HUES64 (cell line): ENCODE measurements around the gene RANGAP1.

Experiments used
- H3K27ac ChIP-seq: 2 replicates; pipeline ENCODE4 v1.7.0; 2013; ENCODE audit warnings: low read depth, low read length, inconsistent platforms
- H3K27me3 ChIP-seq: 2 replicates; pipeline ENCODE4 v1.6.1; 2013; ENCODE audit warnings: mild to moderate bottlenecking, low read length; ENCODE audit not compliant: insufficient read depth
- H3K36me3 ChIP-seq: 2 replicates; pipeline ENCODE4 v1.6.1; 2013; ENCODE audit warnings: mild to moderate bottlenecking, low read length; ENCODE audit not compliant: insufficient read depth
- H3K4me1 ChIP-seq: 2 replicates; pipeline ENCODE4 v1.6.1; 2013; ENCODE audit warnings: mild to moderate bottlenecking, low read length, moderate library complexity; ENCODE audit not compliant: insufficient read depth
- H3K4me3 ChIP-seq: 2 replicates; pipeline ENCODE4 v1.5.1; 2013; ENCODE audit warnings: mild to moderate bottlenecking, low read length, moderate library complexity
- H3K9ac ChIP-seq: 2 replicates; pipeline ENCODE4 v1.6.1; 2013; ENCODE audit warnings: mild to moderate bottlenecking, low read depth, low read length
- H3K9me3 ChIP-seq: 2 replicates; pipeline ENCODE4 v1.6.1; 2013; ENCODE audit warnings: low read depth, low read length; ENCODE audit not compliant: insufficient read depth
- WGBS: fragments of 150-250, 120-280 bp; methylation state at CpG from one replicate; pipeline ENCODE4 v1.1.7; 2013; ENCODE audit warnings: missing lambda C conversion rate; 5-methylcytosine and 5-hydroxymethylcytosine counted together

The RANGAP1 gene

GRCh38 chr22:41204992-41205900 is 80.7 kb downstream of the RANGAP1 start, which contains the start of gene L3MBTL2:
L3MBTL2 (plus strand) TSS chr22:41205312; CDS start chr22:41205363, 51 bp downstream.
- whole genome bisulfite sequencing, result 4% methylated on average over 47 of the region's 47 CpGs
- Histone ChIP-seq H3K27me3 (peaks cover 3% of the 10 kb centered on the region; the same call in 1 of the 2 replicates), H3K9ac (peak within 1 kb of the TSS; percentile 91)

DNA sequence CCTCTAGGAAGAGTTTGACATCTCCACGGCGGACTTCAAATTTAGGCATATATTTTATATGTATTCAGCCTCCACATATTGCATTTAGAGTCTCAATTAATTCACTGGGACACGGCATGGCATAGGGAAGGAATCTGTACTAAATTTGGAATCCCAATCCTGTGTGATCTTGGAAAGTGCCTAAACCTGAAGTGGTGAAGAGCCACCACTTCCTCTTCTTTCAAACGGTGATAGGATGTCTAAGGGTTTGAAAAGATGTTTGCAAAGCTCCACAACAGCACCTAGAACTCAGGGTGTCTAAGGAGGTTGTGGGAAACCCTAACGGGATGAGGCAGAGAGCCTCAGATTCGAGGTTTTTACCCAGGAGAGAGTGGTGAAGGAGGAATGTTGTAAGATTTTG is 81.9 kb downstream of the RANGAP1 start:
- no peaks in the 10 kb centered on the region for H3K9me3 ChIP-seq
- no peak overlapping the region for H3K9ac ChIP-seq
- 59% methylated on average over 4 of the region's 6 CpGs for WGBS
- peaks cover 13% of the 10 kb centered on the region for H3K27me3 ChIP-seq
- no peak overlapping the region for H3K27ac ChIP-seq
- H3K4me3 ChIP-seq, result no peak overlapping the region
- no peaks in the 10 kb centered on the region for H3K4me1 ChIP-seq
- 0 out of 2 replicates have a peak, but pooled peaks cover 2% of the 10 kb centered on the region for H3K36me3 ChIP-seq

More at GRCh38 chr22:41204992-41205900, 80.7 kb downstream of the RANGAP1 start, which contains the start of gene L3MBTL2:
- no peaks in the 10 kb centered on the region for H3K4me1 ChIP-seq
- peak within 1 kb of the TSS; percentile 83 for H3K4me3 ChIP-seq
- peak within 1 kb of the TSS; percentile 76 for H3K27ac ChIP-seq
- peaks cover 10% of the 10 kb centered on the region for H3K36me3 ChIP-seq
- H3K9me3 ChIP-seq, result no peaks in the 10 kb centered on the region

GRCh38 chr22:41203118-41203517 is 82.9 kb downstream of the RANGAP1 start:
- 0 out of 2 replicates have a peak, but pooled peaks cover under 1% of the 10 kb centered on the region for H3K4me1 ChIP-seq
- 98% methylated on average over 2 of the region's 2 CpGs for WGBS
- H3K4me3 ChIP-seq, result no peak overlapping the region

DNA sequence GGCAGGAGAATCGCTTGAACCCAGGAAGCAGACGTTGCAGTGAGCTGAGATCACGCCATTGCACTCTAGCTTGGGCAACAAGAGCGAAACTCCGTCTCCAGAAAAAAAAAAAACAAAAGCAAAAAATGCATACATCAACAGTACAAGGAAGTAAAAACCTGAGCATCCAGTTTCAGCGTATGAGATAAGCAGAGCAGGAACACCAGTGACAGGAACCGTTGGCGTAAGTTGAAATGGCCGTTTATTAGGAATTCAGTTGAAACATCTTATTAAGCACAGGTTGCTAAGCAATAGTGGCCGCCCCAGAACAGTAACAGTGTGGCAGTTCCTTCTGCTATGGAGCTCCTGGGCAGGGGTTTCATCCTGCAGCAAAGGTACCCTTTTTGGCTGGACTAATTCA is 84.8 kb downstream of the RANGAP1 start:
- Histone ChIP-seq H3K36me3 (no peaks in the 10 kb centered on the region), H3K9me3 (no peaks in the 10 kb centered on the region), H3K4me1 (peaks cover 4% of the 10 kb centered on the region; the same call in 1 of the 2 replicates), H3K27me3 (peaks cover 40% of the 10 kb centered on the region), H3K4me3 (no peak overlapping the region), H3K9ac (no peak overlapping the region), H3K27ac (no peak overlapping the region)
- WGBS, result 88% methylated on average over 10 of the region's 10 CpGs

More at GRCh38 chr22:41203118-41203517, 82.9 kb downstream of the RANGAP1 start:
- H3K9ac ChIP-seq, result no peak overlapping the region
- no peaks in the 10 kb centered on the region for H3K9me3 ChIP-seq
- 0 out of 2 replicates have a peak, but pooled peaks cover 2% of the 10 kb centered on the region for H3K36me3 ChIP-seq
- no peak overlapping the region for H3K27ac ChIP-seq
- H3K27me3 ChIP-seq, result peaks cover 22% of the 10 kb centered on the region

DNA sequence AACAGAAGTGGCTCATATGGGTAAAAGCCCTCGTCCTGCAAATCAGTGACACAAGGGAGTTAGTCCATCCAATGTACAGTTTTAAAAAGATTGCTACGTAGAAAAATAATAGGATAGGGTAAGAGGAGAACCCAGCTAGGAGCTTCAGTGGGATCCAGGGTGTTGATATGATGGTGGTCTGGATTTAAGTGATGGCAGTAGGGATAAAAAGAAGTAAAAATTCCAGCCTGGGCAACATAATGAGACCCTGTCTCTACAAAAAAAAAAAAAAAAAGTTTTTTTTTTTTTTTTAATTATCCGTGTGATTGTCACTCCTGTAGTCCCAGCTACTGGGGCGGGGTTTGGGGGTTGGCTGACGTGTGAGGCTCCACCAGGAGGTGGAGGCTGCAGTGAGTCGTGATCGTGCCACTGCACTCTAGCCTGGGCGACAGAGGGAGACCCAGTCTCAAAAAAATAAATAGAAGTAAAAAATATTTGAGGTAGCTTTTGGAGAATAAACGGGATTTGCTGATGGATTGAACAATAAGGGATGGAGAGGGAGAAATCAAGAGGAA is 87.9 kb downstream of the RANGAP1 start:
- Histone ChIP-seq H3K9ac (no peak overlapping the region), H3K36me3 (no peaks in the 10 kb centered on the region), H3K27me3 (peaks cover 45% of the 10 kb centered on the region), H3K4me3 (peak overlapping the region; percentile 77), H3K9me3 (no peaks in the 10 kb centered on the region), H3K4me1 (peaks cover 4% of the 10 kb centered on the region; the same call in 1 of the 2 replicates), H3K27ac (no peak overlapping the region)
- 7% methylated on average over 9 of the region's 9 CpGs for WGBS

DNA sequence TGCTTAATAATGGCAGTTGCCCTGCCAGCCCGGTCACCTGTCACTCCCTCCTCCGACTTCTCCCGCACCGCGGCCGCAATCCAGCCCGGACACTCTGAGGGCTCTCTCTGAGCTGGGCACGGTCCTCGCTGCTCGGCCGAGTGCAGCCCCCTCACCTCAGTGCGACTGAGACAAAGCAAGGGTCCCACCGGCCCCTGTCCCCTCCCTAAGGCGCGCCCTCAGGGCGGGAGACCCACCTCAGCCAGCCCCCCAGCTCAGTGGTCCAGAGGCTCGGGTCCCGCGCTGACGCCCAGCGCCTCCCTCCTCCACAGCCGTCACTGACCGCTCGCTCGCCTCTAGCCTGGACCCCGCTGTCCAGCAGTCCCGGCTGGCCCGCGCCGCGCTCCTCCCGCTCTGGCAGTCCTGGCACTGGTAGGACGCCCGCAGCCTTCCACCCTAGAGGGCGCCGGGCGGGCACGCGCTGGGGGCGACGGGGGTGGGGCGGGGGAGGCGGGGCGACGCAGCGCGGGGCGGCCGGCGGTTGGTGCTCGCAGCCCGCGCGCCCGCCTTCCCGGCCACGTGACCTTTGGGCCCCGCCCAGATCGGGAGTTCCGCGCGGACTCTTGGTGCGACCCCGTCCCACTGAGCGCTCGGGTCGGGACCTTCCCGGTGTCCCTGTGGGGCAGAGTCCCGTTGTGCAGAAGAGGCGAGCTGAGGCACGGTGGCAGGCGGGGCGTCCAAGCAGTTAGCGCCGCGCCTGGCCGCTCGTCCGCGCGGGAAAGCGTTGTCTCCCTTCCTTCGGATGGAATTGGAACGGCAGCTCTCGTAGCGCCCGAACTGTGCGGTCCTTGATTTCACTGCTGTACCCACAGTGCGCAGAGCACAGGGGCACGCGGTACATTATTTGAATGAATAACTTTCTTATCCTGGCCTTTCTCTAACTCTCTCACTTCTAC is 88.7 kb downstream of the RANGAP1 start:
- under 1% methylated on average over 91 of the region's 91 CpGs for WGBS
- H3K27me3 ChIP-seq, result peaks cover 45% of the 10 kb centered on the region
- H3K9me3 ChIP-seq, result no peaks in the 10 kb centered on the region
- no peak overlapping the region for H3K27ac ChIP-seq
- no peaks in the 10 kb centered on the region for H3K36me3 ChIP-seq
- H3K4me1 ChIP-seq, result peaks cover 4% of the 10 kb centered on the region; the same call in 1 of the 2 replicates
- peak overlapping the region; percentile 77 for H3K4me3 ChIP-seq
- peak overlapping the region; percentile 25; the same call in 1 of the 2 replicates for H3K9ac ChIP-seq
